Measurements from ENCODE around the gene DENND1A.

The DENND1A gene

DNA sequence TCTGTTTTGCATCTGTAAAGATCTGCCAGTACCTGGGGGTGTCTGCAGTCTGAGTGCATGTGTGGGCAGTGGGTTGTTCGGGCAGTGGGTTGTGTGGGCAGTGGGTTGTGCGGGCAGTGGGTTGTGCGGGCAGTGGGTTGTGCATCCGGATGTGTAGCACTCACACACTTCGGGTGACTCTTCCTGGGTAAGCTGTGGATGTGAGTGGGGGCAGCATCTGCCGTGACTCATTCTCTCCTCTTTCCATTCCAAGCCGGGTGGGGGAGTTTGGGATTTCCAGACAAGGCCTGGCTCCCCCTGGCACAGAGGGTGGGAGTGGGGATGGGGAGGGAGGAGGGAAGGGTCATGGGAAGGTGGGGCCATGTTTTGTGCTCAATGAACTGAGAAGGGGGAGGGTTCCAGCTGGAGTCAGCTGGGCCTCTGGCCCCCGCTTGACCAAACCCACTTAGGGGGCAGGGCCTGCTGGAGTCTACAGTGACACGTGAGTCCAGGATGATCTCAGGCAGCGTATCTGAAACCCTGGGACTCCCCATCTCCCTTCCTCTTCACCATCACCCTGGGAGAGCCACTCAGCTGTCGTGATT, 565.6 kb downstream of the DENND1A start:
- Mint-ChIP-seq H3K9me3 (no peaks in the 10 kb centered on the region), H3K4me1 (peaks cover 82% of the 10 kb centered on the region), H3K27ac (peak overlapping the region; percentile 74), H3K27me3 (ENCODE audit: low read depth, poor library complexity) (no peaks in the 10 kb centered on the region), H3K4me3 (peak overlapping the region; percentile 63), H3K36me3 (ENCODE audit: low read depth) (peaks cover 13% of the 10 kb centered on the region)
- TF ChIP-seq, protein P1, sequence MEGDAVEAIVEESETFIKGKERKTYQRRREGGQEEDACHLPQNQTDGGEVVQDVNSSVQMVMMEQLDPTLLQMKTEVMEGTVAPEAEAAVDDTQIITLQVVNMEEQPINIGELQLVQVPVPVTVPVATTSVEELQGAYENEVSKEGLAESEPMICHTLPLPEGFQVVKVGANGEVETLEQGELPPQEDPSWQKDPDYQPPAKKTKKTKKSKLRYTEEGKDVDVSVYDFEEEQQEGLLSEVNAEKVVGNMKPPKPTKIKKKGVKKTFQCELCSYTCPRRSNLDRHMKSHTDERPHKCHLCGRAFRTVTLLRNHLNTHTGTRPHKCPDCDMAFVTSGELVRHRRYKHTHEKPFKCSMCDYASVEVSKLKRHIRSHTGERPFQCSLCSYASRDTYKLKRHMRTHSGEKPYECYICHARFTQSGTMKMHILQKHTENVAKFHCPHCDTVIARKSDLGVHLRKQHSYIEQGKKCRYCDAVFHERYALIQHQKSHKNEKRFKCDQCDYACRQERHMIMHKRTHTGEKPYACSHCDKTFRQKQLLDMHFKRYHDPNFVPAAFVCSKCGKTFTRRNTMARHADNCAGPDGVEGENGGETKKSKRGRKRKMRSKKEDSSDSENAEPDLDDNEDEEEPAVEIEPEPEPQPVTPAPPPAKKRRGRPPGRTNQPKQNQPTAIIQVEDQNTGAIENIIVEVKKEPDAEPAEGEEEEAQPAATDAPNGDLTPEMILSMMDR (IDR thresholded peaks at IDR 0.05): no peak
- no peak for DNase-seq

- H3K36me3 Mint-ChIP-seq (ENCODE audit: low read depth): peaks cover 10% of the 10 kb centered on the region
- H3K27me3 Mint-ChIP-seq (ENCODE audit: low read depth, poor library complexity): no peaks in the 10 kb centered on the region
- no peaks in the 10 kb centered on the region for H3K9me3 Mint-ChIP-seq
- DNase-seq: no peak
- peak overlapping the region; percentile 48 for H3K27ac Mint-ChIP-seq
- peaks cover 84% of the 10 kb centered on the region for H3K4me1 Mint-ChIP-seq
- no peak overlapping the region for H3K4me3 Mint-ChIP-seq
- TF ChIP-seq, protein P1 (IDR thresholded peaks at IDR 0.05): no peak
Observed at GRCh38 chr9:123362856-123363255, 567.1 kb downstream of the DENND1A start.

- H3K4me1 Mint-ChIP-seq: peaks cover 86% of the 10 kb centered on the region
- peaks cover 5% of the 10 kb centered on the region for H3K36me3 Mint-ChIP-seq (ENCODE audit: low read depth)
- H3K27me3 Mint-ChIP-seq (ENCODE audit: low read depth, poor library complexity): no peaks in the 10 kb centered on the region
- H3K9me3 Mint-ChIP-seq: no peaks in the 10 kb centered on the region
- peak overlapping the region; percentile 75 for H3K4me3 Mint-ChIP-seq
- peak; percentile 50 for DNase-seq
- H3K27ac Mint-ChIP-seq: peak overlapping the region; percentile 97
- TF ChIP-seq, protein P1 (IDR thresholded peaks at IDR 0.05): no peak
Observed at GRCh38 chr9:123361731-123362510, 568.0 kb downstream of the DENND1A start.

DNA sequence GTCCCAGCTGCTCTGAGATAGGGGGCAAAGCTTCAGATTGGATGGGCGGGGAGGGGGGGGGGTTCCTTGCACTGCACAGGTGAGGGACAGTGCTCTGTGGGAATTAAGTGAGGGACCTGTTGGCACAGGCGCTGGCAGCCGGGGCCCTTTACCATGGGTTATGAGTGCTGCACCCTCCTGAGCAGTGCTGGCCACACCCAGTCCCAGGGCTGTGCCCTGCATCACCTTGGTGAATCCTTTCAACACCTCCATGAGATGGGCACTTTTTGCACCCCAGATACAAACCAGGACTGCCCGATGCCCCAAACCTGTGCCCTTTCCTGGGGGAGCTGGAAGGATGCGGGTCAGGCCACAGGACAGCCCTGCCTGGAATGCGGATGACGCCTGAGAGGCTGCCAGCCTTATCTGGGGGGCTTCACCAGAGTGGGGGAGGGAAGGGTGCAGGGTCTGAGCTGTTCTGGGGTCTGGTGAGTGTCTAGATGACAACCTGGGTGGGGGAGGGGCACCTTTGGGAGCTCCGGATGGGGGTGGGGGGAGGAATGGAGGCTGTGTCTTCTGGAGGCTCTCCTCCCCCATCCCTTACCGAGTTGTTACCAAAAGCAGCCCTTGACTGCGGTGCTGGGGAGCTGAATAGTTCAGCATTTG, 568.7 kb downstream of the DENND1A start:
- Mint-ChIP-seq H3K27ac (peak overlapping the region; percentile 97), H3K9me3 (no peaks in the 10 kb centered on the region), H3K4me3 (peak overlapping the region; percentile 75), H3K27me3 (ENCODE audit: low read depth, poor library complexity) (no peaks in the 10 kb centered on the region), H3K36me3 (ENCODE audit: low read depth) (peaks cover 5% of the 10 kb centered on the region), H3K4me1 (peaks cover 93% of the 10 kb centered on the region)
- TF ChIP-seq, protein P1 (IDR thresholded peaks at IDR 0.05): no peak
- no peak for DNase-seq

GRCh38 chr9:123360161-123361085, 569.5 kb downstream of the DENND1A start:
- peaks cover 3% of the 10 kb centered on the region for H3K36me3 Mint-ChIP-seq (ENCODE audit: low read depth)
- H3K4me3 Mint-ChIP-seq: peak overlapping the region; percentile 94
- H3K9me3 Mint-ChIP-seq: no peaks in the 10 kb centered on the region
- TF ChIP-seq, protein P1 (IDR thresholded peaks at IDR 0.05): no peak
- H3K27me3 Mint-ChIP-seq (ENCODE audit: low read depth, poor library complexity): no peaks in the 10 kb centered on the region
- H3K4me1 Mint-ChIP-seq: peaks cover 95% of the 10 kb centered on the region
- peak; percentile 99 for DNase-seq
- peak overlapping the region; percentile 92 for H3K27ac Mint-ChIP-seq
